PFSK-1 (cell line): Measurements from ENCODE around the gene PPRC1.

Source experiments
- POLR2AphosphoS5 ChIP-seq: IDR thresholded peaks from 2 replicates; pipeline ENCODE4 v1.6.1; 2012; ENCODE audit warnings: low read depth, mild to moderate bottlenecking, control low read depth, low read length, moderate library complexity
- REST ChIP-seq, 2 experiments: IDR thresholded peaks; 2 replicates each; pipeline versions ENCODE4 v1.6.1 to v1.8.0; 2011 to 2012; ENCODE audit warnings: low read depth in 2 of 2, low read length in 2 of 2, control low read depth in 1 of 2, inconsistent platforms in 1 of 2, mild to moderate bottlenecking in 1 of 2, moderate library complexity in 1 of 2; ENCODE audit not compliant: insufficient read depth in 1 of 2
- SIN3A ChIP-seq: IDR thresholded peaks from 2 replicates; pipeline ENCODE4 v1.6.1; 2012; ENCODE audit warnings: mild to moderate bottlenecking, low read length, moderate library complexity, borderline replicate concordance; ENCODE audit not compliant: insufficient read depth
- TAF1 ChIP-seq: IDR thresholded peaks from 2 replicates; pipeline ENCODE4 v1.6.1; 2012; ENCODE audit warnings: low read length, control low read depth, borderline replicate concordance; ENCODE audit not compliant: insufficient read depth

DNA sequence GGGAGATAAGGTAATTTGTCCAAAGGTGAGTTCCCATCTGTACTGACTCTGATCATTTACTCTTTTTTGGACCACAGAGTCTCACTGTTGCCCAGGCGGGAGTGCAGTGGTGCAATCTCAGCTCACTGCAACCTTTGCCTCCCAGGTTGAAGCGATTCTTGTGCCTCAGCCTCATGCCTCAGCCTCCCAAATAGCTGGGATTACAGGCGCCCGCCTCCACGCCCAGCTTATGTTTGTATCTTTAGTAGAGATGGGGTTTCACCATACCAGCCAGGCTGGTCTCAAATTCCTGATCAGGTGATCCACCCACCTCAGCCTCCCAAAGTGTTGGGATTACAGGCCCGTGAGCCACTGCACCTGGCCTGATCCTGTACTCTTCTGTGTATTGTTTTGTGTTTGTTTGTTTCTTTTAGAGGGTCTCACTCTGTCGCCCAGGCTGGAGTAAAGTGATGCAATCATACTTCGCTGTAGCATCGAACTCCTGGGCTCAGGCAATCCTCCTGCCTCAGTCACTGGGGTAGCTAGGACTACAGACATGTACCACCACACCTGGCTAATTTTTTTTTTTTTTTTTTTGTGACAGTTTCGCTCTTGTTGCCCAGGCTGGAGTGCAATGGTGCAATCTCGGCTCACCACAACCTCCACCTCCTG lies 21.8 kb downstream of the PPRC1 start:
- no peak for TF ChIP-seq REST (IDR thresholded peaks at IDR 0.05; ENCODE audit: insufficient read depth in 1 of 2, low read depth in 2 of 2, low read length in 2 of 2)
- no peak for TF ChIP-seq POLR2AphosphoS5
- TF ChIP-seq TAF1, result no peak
- no peak for TF ChIP-seq SIN3A
